HepG2 (cell line): Measurements from ENCODE around the gene TPH1. TPM values are rescaled to one million over a fixed set of nuclear protein-coding genes. Genes with fewer than 3 reads are reported as not detected.

Source experiments
- AHR ChIP-seq: IDR thresholded peaks from 2 replicates; pipeline ENCODE4 v1.6.1; 2018; ENCODE audit warnings: missing genetic modification reagents, missing compliant biosample characterization
- AKAP8 ChIP-seq: sonication (generic); formaldehyde crosslinking; IDR thresholded peaks from 2 replicates; pipeline ENCODE4 v1.5.1; 2020; ENCODE audit warnings: mild to moderate bottlenecking, missing genetic modification reagents
- GFI1 ChIP-seq: sonication (generic); formaldehyde crosslinking; IDR thresholded peaks from 2 replicates; pipeline ENCODE4 v1.5.0; 2020; ENCODE audit warnings: missing genetic modification reagents, mild to moderate bottlenecking, borderline replicate concordance
- HNRNPL ChIP-seq: fragments of 200-400 bp; formaldehyde crosslinking; IDR thresholded peaks from 2 replicates; pipeline ENCODE4 v1.6.1; 2017; ENCODE audit warnings: mild to moderate bottlenecking, low read depth, low read length
- KDM3A ChIP-seq: IDR thresholded peaks from 2 replicates; pipeline ENCODE4 v1.6.1; 2018; ENCODE audit warnings: low read depth, missing compliant biosample characterization
- MEF2D ChIP-seq: sonication (generic); formaldehyde crosslinking; IDR thresholded peaks from 2 replicates; pipeline ENCODE4 v1.5.1; 2020; ENCODE audit warnings: mild to moderate bottlenecking, missing genetic modification reagents
- NCOA2 ChIP-seq: sonication (generic); formaldehyde crosslinking; IDR thresholded peaks from 2 replicates; pipeline ENCODE4 v1.8.0; 2022; ENCODE audit warnings: inconsistent platforms
- PHF8 ChIP-seq: sonication (generic); formaldehyde crosslinking; IDR thresholded peaks from 2 replicates; pipeline ENCODE4 v1.5.0; 2020; ENCODE audit warnings: missing genetic modification reagents
- SNAI1 ChIP-seq: sonication (generic); formaldehyde crosslinking; IDR thresholded peaks from 2 replicates; pipeline ENCODE4 v1.5.0; 2020; ENCODE audit warnings: mild to moderate bottlenecking, missing genetic modification reagents, borderline replicate concordance
- SRY ChIP-seq: sonication (generic); formaldehyde crosslinking; IDR thresholded peaks from 2 replicates; pipeline ENCODE4 v1.8.0; 2022; ENCODE audit warnings: mild to moderate bottlenecking, missing genetic modification reagents
- TARDBP ChIP-seq: sonication (generic); formaldehyde crosslinking; IDR thresholded peaks from 2 replicates; pipeline ENCODE4 v1.8.0; 2022; ENCODE audit warnings: mild to moderate bottlenecking, missing genetic modification reagents
- TEAD3 ChIP-seq: optimal IDR thresholded peaks from 2 replicates; pipeline ENCODE3; 2016; ENCODE audit warnings: borderline replicate concordance
- YEATS2 ChIP-seq: sonication (generic); formaldehyde crosslinking; IDR thresholded peaks from 2 replicates; pipeline ENCODE4 v1.4.0; 2020; ENCODE audit warnings: missing genetic modification reagents, borderline replicate concordance
- ZFP91 ChIP-seq: sonication (generic); formaldehyde crosslinking; IDR thresholded peaks from 2 replicates; pipeline ENCODE4 v1.9.0; 2022; ENCODE audit warnings: missing genetic modification reagents, mild to moderate bottlenecking, borderline replicate concordance
- ZNF703 ChIP-seq: sonication (generic); formaldehyde crosslinking; IDR thresholded peaks from 2 replicates; pipeline ENCODE4 v1.5.1; 2020; ENCODE audit warnings: missing genetic modification reagents, mild to moderate bottlenecking, moderate library complexity, borderline replicate concordance
- polyA plus RNA-seq, 8 experiments: library from polyadenylated mRNA; depleted of rRNA in 3 of 8; stranded (reverse) in 7 of 8; unstranded in 1 of 8; fragments of >200 nt; fragmentation: Illumina TruSeq in 4 of 8; extraction: Trizol in 4 of 8; gene quantifications; 2 replicates each; pipeline versions ENCODE4 v1.2.1 to v1.2.3, GENCODE V29; 2011 to 2016; ENCODE audit warnings: low read depth in 4 of 8, missing spikeins in 1 of 8, mixed read lengths in 1 of 8; ENCODE audit not compliant: insufficient read depth in 1 of 8
- total RNA-seq, 5 experiments: library from RNA; depleted of rRNA; stranded (reverse); fragments of >200 nt; fragmentation: Illumina TruSeq; extraction: Trizol; gene quantifications; 2 replicates each; pipeline ENCODE4 v1.2.3, GENCODE V29; 2016; ENCODE audit warnings: low read depth in 1 of 5
- TF ChIP-seq, protein P1 (sequence below): sonication (generic); formaldehyde crosslinking; IDR thresholded peaks from 2 replicates; pipeline ENCODE4 v1.5.1; 2020; ENCODE audit warnings: missing genetic modification reagents, mild to moderate bottlenecking, borderline replicate concordance
- TF ChIP-seq, protein P2 (sequence below): sonication (generic); formaldehyde crosslinking; IDR thresholded peaks from 2 replicates; pipeline ENCODE4 v1.4.0; 2020; ENCODE audit warnings: missing genetic modification reagents
- TF ChIP-seq, protein P3 (sequence below): sonication (generic); formaldehyde crosslinking; IDR thresholded peaks from 2 replicates; pipeline ENCODE4 v1.8.0; 2022; ENCODE audit warnings: mild to moderate bottlenecking, missing genetic modification reagents, moderate library complexity
- TF ChIP-seq, protein P4 (sequence below): sonication (generic); formaldehyde crosslinking; IDR thresholded peaks from 2 replicates; pipeline ENCODE4 v1.9.0; 2021; ENCODE audit warnings: missing genetic modification reagents, mild to moderate bottlenecking, borderline replicate concordance
- TF ChIP-seq, protein P5 (sequence below): sonication (generic); formaldehyde crosslinking; IDR thresholded peaks from 2 replicates; pipeline ENCODE4 v1.8.0; 2022; ENCODE audit warnings: mild to moderate bottlenecking, missing genetic modification reagents; ENCODE audit not compliant: insufficient replicate concordance

TPH1 gene
- total and polyA plus RNA-seq, 2 of the 13 experiments (the other 11 are each of a cell fraction or from before 2014, with no cell fraction given) = 0.26 to 0.53 TPM

- TF ChIP-seq, protein P1, sequence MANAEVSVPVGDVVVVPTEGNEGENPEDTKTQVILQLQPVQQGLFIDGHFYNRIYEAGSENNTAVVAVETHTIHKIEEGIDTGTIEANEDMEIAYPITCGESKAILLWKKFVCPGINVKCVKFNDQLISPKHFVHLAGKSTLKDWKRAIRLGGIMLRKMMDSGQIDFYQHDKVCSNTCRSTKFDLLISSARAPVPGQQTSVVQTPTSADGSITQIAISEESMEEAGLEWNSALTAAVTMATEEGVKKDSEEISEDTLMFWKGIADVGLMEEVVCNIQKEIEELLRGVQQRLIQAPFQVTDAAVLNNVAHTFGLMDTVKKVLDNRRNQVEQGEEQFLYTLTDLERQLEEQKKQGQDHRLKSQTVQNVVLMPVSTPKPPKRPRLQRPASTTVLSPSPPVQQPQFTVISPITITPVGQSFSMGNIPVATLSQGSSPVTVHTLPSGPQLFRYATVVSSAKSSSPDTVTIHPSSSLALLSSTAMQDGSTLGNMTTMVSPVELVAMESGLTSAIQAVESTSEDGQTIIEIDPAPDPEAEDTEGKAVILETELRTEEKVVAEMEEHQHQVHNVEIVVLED = peak; percentile 7; the same call in 1 of the 2 replicates
- TF ChIP-seq KDM3A (CRISPR knock-in tag) (0 out of 2 replicates have a peak, but pooled peaks have one; percentile 21), PHF8 (CRISPR knock-in tag) (peak; percentile 74), HNRNPL (no peak), ZFP91 (CRISPR knock-in tag) (peak; percentile 55; the same call in 1 of the 2 replicates), MEF2D (no peak), TARDBP (CRISPR knock-in tag) (no peak), SRY (CRISPR knock-in tag) (peak; percentile 52; the same call in 1 of the 2 replicates), AHR (CRISPR knock-in tag) (peak; percentile 14; the same call in 1 of the 2 replicates), NCOA2 (CRISPR knock-in tag) (no peak), GFI1 (CRISPR knock-in tag) (peak; percentile 23; the same call in 1 of the 2 replicates), TEAD3 (peak; percentile 14), ZNF703 (peak; percentile 57; the same call in 1 of the 2 replicates), AKAP8 (0 out of 2 replicates have a peak, but pooled peaks have one; percentile 24), SNAI1 (CRISPR knock-in tag) (0 out of 2 replicates have a peak, but pooled peaks have one; percentile 2), YEATS2 (no peak)
- TF ChIP-seq, protein P2, sequence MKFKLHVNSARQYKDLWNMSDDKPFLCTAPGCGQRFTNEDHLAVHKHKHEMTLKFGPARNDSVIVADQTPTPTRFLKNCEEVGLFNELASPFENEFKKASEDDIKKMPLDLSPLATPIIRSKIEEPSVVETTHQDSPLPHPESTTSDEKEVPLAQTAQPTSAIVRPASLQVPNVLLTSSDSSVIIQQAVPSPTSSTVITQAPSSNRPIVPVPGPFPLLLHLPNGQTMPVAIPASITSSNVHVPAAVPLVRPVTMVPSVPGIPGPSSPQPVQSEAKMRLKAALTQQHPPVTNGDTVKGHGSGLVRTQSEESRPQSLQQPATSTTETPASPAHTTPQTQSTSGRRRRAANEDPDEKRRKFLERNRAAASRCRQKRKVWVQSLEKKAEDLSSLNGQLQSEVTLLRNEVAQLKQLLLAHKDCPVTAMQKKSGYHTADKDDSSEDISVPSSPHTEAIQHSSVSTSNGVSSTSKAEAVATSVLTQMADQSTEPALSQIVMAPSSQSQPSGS (CRISPR knock-in tag) = no peak
- TF ChIP-seq, protein P3, sequence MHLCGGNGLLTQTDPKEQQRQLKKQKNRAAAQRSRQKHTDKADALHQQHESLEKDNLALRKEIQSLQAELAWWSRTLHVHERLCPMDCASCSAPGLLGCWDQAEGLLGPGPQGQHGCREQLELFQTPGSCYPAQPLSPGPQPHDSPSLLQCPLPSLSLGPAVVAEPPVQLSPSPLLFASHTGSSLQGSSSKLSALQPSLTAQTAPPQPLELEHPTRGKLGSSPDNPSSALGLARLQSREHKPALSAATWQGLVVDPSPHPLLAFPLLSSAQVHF (CRISPR knock-in tag) = peak; percentile 66; the same call in 1 of the 2 replicates
- TF ChIP-seq, protein P4, sequence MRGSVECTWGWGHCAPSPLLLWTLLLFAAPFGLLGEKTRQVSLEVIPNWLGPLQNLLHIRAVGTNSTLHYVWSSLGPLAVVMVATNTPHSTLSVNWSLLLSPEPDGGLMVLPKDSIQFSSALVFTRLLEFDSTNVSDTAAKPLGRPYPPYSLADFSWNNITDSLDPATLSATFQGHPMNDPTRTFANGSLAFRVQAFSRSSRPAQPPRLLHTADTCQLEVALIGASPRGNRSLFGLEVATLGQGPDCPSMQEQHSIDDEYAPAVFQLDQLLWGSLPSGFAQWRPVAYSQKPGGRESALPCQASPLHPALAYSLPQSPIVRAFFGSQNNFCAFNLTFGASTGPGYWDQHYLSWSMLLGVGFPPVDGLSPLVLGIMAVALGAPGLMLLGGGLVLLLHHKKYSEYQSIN (CRISPR knock-in tag) = no peak
- TF ChIP-seq, protein P5, sequence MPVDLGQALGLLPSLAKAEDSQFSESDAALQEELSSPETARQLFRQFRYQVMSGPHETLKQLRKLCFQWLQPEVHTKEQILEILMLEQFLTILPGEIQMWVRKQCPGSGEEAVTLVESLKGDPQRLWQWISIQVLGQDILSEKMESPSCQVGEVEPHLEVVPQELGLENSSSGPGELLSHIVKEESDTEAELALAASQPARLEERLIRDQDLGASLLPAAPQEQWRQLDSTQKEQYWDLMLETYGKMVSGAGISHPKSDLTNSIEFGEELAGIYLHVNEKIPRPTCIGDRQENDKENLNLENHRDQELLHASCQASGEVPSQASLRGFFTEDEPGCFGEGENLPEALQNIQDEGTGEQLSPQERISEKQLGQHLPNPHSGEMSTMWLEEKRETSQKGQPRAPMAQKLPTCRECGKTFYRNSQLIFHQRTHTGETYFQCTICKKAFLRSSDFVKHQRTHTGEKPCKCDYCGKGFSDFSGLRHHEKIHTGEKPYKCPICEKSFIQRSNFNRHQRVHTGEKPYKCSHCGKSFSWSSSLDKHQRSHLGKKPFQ (CRISPR knock-in tag) = peak; percentile 60
Measured at GRCh38 chr11:18012122-18012905, 33.8 kb downstream of the TPH1 start (continued).
